K562 (cell line): ENCODE data around the gene ZNF597. TPM values are rescaled to one million over a fixed set of nuclear protein-coding genes. Genes with fewer than 3 reads are reported as not detected.

ENCODE experiments used
- E2F3 ChIP-seq: fragments of 250-450 bp; sonication (Bioruptor Pico); IDR thresholded peaks from 2 replicates; pipeline ENCODE4 v1.4.0; 2020; ENCODE audit warnings: mild to moderate bottlenecking
- FOSL1 ChIP-seq: fragments of 200-800 bp; sonication (Bioruptor generic); conservative IDR thresholded peaks from 2 replicates; pipeline ENCODE4 v1.6.1; 2016; ENCODE audit warnings: missing genetic modification characterization, missing compliant biosample characterization
- GTF2E2 ChIP-seq: fragments of 200-800 bp; sonication (Bioruptor generic); IDR thresholded peaks from 2 replicates; pipeline ENCODE4 v1.6.1; 2016; ENCODE audit warnings: missing genetic modification characterization, missing compliant biosample characterization
- HMBOX1 ChIP-seq: sonication (generic); IDR thresholded peaks from 2 replicates; pipeline ENCODE4 v1.6.1; 2016
- MAFK ChIP-seq: IDR thresholded peaks from 2 replicates; pipeline ENCODE4 v1.6.1; 2011; ENCODE audit warnings: low read length, improper control_type of control experiment
- MAX ChIP-seq: sonication (generic); formaldehyde crosslinking; IDR thresholded peaks from 2 replicates; pipeline ENCODE4 v1.9.0; 2022; ENCODE audit warnings: mild to moderate bottlenecking, missing genetic modification reagents
- MBD1 ChIP-seq: fragments of 250-450 bp; sonication (Bioruptor Pico); IDR thresholded peaks from 2 replicates; pipeline ENCODE4 v1.8.0; 2022; ENCODE audit warnings: inconsistent platforms
- MECOM ChIP-seq: fragments of 250-450 bp; sonication (Bioruptor Pico); IDR thresholded peaks from 2 replicates; pipeline ENCODE4 v1.8.0; 2022; ENCODE audit warnings: inconsistent platforms
- MTA3 ChIP-seq: fragments of 450-650 bp; formaldehyde crosslinking; IDR thresholded peaks from 2 replicates; pipeline ENCODE4 v1.6.1; 2017; ENCODE audit warnings: mild to moderate bottlenecking, borderline replicate concordance
- PCBP2 ChIP-seq: fragments of 200-400 bp; formaldehyde crosslinking; IDR thresholded peaks from 2 replicates; pipeline ENCODE4 v1.6.1; 2018; ENCODE audit warnings: low read length, low read depth, mild to moderate bottlenecking, moderate library complexity; ENCODE audit not compliant: poor library complexity, severe bottlenecking
- PKNOX1 ChIP-seq: fragments of 450-650 bp; IDR thresholded peaks from 2 replicates; pipeline ENCODE4 v1.6.1; 2016
- RBFOX2 ChIP-seq: fragments of 200-400 bp; formaldehyde crosslinking; IDR thresholded peaks from 2 replicates; pipeline ENCODE4 v1.6.1; 2017; ENCODE audit warnings: low read depth, mild to moderate bottlenecking, low read length, moderate library complexity
- RBM25 ChIP-seq: fragments of 200-400 bp; formaldehyde crosslinking; IDR thresholded peaks from 2 replicates; pipeline ENCODE4 v1.6.1; 2018; ENCODE audit warnings: low read length, low read depth, moderate library complexity; ENCODE audit not compliant: severe bottlenecking
- STAT5B ChIP-seq: fragments of 250-450 bp; sonication (Bioruptor Pico); IDR thresholded peaks from 2 replicates; pipeline ENCODE4 v1.8.0; 2021; ENCODE audit warnings: mild to moderate bottlenecking, inconsistent platforms
- TBL1XR1 ChIP-seq, 2 experiments: IDR thresholded peaks; 2 replicates each; pipeline ENCODE4 v1.6.1; 2012; ENCODE audit warnings: improper control_type of control experiment in 2 of 2, low read length in 2 of 2, mild to moderate bottlenecking in 1 of 2
- ZC3H8 ChIP-seq: fragments of 450-650 bp; IDR thresholded peaks from 2 replicates; pipeline ENCODE4 v1.6.1; 2017
- ZNF140 ChIP-seq: fragments of 250-450 bp; sonication (Bioruptor Pico); IDR thresholded peaks from 2 replicates; pipeline ENCODE4 v1.8.0; 2021; ENCODE audit warnings: moderate library complexity, mild to moderate bottlenecking, inconsistent platforms
- ZNF347 ChIP-seq: fragments of 450-650 bp; formaldehyde crosslinking; IDR thresholded peaks from 2 replicates; pipeline ENCODE4 v1.4.0; 2020; ENCODE audit warnings: low read depth, mild to moderate bottlenecking, moderate library complexity
- ZNF398 ChIP-seq: fragments of 250-450 bp; sonication (Bioruptor Pico); IDR thresholded peaks from 2 replicates; pipeline ENCODE4 v1.8.0; 2021; ENCODE audit warnings: moderate library complexity, mild to moderate bottlenecking, inconsistent platforms
- ZNF449 ChIP-seq: fragments of 250-450 bp; sonication (Bioruptor Pico); IDR thresholded peaks from 2 replicates; pipeline ENCODE4 v1.8.0; 2022; ENCODE audit warnings: moderate library complexity, mild to moderate bottlenecking, inconsistent platforms
- ZNF507 ChIP-seq: conservative IDR thresholded peaks from 2 replicates; pipeline ENCODE4 v1.6.1; 2017; ENCODE audit warnings: missing genetic modification characterization, missing compliant biosample characterization
- polyA plus RNA-seq, 8 experiments: library from polyadenylated mRNA; depleted of rRNA in 4 of 8; stranded (reverse) in 5 of 8; unstranded in 3 of 8; fragments of >200 nt; fragmentation: Nextera tagmentation in 2 of 8; fragmentation: Illumina TruSeq in 1 of 8; extraction: Ambion mirVana in 2 of 8; extraction: Trizol in 1 of 8; gene quantifications; 2 replicates each; pipeline versions ENCODE4 v1.2.1 to v1.2.3, GENCODE V29; 2011 to 2014; ENCODE audit warnings: inconsistent platforms in 1 of 8, missing spikeins in 1 of 8
- total RNA-seq, 7 experiments: library from RNA; depleted of rRNA in 6 of 7; stranded (reverse); fragments of >200 nt in 6 of 7; fragmentation: Illumina TruSeq in 2 of 7; extraction: Trizol in 2 of 7; gene quantifications; 2 replicates each; pipeline versions ENCODE4 v1.2.1 to v1.2.3, GENCODE V29; 2011 to 2021; ENCODE audit warnings: low replicate concordance in 1 of 7

ZNF597 gene
- total and polyA plus RNA-seq, 9 of the 15 experiments (the other 6 are each of a cell fraction or from before 2014, with no cell fraction given): 0.14 to 0.68 (median 0.42) TPM

- TF ChIP-seq ZNF347 (CRISPR knock-in tag): no peak
- no peak for TF ChIP-seq STAT5B (CRISPR knock-in tag)
- no peak for TF ChIP-seq MECOM (CRISPR knock-in tag)
- peak; percentile 89 for TF ChIP-seq RBM25
- TF ChIP-seq FOSL1 (tag): peak; percentile 63
- peak; percentile 66 for TF ChIP-seq GTF2E2 (tag)
- TF ChIP-seq TBL1XR1 (IDR thresholded peaks at IDR 0.05; ENCODE audit: low read length in 2 of 2): no peak
- no peak for TF ChIP-seq MAFK
- no peak for TF ChIP-seq MBD1 (CRISPR knock-in tag)
- TF ChIP-seq RBFOX2: peak; percentile 93
- TF ChIP-seq ZNF398: no peak
- TF ChIP-seq ZNF140 (CRISPR knock-in tag): no peak
- peak; percentile 100 for TF ChIP-seq PKNOX1
- no peak for TF ChIP-seq ZNF449
- TF ChIP-seq HMBOX1: no peak
- no peak for TF ChIP-seq ZNF507 (tag)
- TF ChIP-seq PCBP2: no peak
- 0 out of 2 replicates have a peak, but pooled peaks have one; percentile 83 for TF ChIP-seq MTA3
- TF ChIP-seq E2F3: peak; percentile 51; the same call in 1 of the 2 replicates
- TF ChIP-seq MAX: no peak; the same call in none of the 2 replicates
- TF ChIP-seq ZC3H8: no peak
These were observed 42.3 kb downstream of the ZNF597 start, which contains the start of the genes ZNF174 and ZSCAN32 (continued) for GRCh38 chr16:3400779-3401688.
